ENCODE results near the gene FOLR3. TPM values are rescaled to one million over a fixed set of nuclear protein-coding genes. Genes with fewer than 3 reads are reported as not detected.
"Not testable (repeated sequence)": the region's sequence is repeated elsewhere in the genome, so short reads cannot be mapped to it uniquely, and the experiment has no call there.

FOLR3 gene
- total and polyA plus RNA-seq, 2 donors (not counting 1 experiment from before 2014, with no cell fraction given), result 0.99 to 1.4 TPM

DNA sequence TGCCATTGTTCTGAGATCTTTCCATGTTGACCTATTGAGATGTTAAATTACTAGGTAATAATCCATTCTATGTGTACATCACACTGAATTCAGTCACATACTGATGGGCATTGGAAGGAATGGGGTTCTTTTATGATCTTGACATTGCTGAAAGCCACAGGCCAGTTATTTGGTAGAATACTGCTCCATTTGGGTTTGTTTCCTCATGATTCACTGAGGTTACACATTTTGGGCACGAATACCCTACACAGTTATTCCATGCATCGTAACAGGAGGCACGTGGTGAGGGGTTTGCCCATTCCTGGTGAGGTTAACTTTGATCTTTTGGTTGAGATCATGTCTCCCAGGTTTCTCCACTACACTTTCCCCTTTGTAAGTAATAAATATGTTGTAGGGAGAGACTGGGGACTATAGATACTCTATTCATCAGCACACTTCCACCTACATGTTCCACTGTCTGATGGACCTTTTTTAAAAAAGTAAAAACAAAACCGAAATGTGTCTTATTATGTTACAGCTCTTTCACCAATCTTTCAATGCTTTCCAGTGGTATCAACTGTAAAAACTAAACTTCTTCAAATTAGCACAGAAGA, 44.4 kb downstream of the FOLR3 start:
- Histone ChIP-seq H3K9me3 (ENCODE audit: control insufficient read depth, insufficient read depth, low read depth, low read length) (no peaks in the 10 kb centered on the region), H3K36me3 (ENCODE audit: control insufficient read depth, insufficient read depth, low read length) (no peaks in the 10 kb centered on the region), H3K27ac (ENCODE audit: insufficient read depth, low read length) (no peak overlapping the region), H2AFZ (ENCODE audit: low read length) (no peak overlapping the region), H3K79me2 (ENCODE audit: control insufficient read depth, insufficient read depth, low read length) (no peaks in the 10 kb centered on the region), H3K4me1 (ENCODE audit: control insufficient read depth, extremely low read depth, insufficient read depth, low read length) (no peaks in the 10 kb centered on the region), H4K20me1 (ENCODE audit: control insufficient read depth, extremely low read depth, insufficient read depth, low read length) (no peaks in the 10 kb centered on the region), H3K9ac (ENCODE audit: insufficient read depth, low read length) (no peak overlapping the region), H3K4me2 (ENCODE audit: extremely low read depth, insufficient read depth, low read length) (no peak overlapping the region), H3K4me3 (replicated peaks in 1 of 4; ENCODE audit: control extremely low read depth in 1 of 4, insufficient read depth in 1 of 4, low read depth in 3 of 4, low read length in 4 of 4) (no peak overlapping the region), H3K27me3 (ENCODE audit: control insufficient read depth, insufficient read depth, low read length) (no peaks in the 10 kb centered on the region)
- no peak for TF ChIP-seq CTCF (conservative IDR thresholded peaks at IDR 0.05 in 1 of 2, IDR thresholded peaks at IDR 0.05 in 1 of 2; ENCODE audit: low read depth in 1 of 2, low read length in 2 of 2)
- TF ChIP-seq EZH2 (IDR thresholded peaks at IDR 0.05; ENCODE audit: low read length, missing control alignments), result no peak
- peak in 1 of 2 donors; percentile 52 for DNase-seq (ENCODE audit: low read depth in 2 of 2)

- not testable (repeated sequence) for H3K4me2 ChIP-seq (ENCODE audit: extremely low read depth, insufficient read depth, low read length); H3K9me3 ChIP-seq (ENCODE audit: control insufficient read depth, insufficient read depth, low read depth, low read length)
- peak in 1 of 2 donors; percentile 14 for DNase-seq (ENCODE audit: low read depth in 2 of 2)
Measured at GRCh38 chr11:72180892-72181552, 45.5 kb downstream of the FOLR3 start.

DNA sequence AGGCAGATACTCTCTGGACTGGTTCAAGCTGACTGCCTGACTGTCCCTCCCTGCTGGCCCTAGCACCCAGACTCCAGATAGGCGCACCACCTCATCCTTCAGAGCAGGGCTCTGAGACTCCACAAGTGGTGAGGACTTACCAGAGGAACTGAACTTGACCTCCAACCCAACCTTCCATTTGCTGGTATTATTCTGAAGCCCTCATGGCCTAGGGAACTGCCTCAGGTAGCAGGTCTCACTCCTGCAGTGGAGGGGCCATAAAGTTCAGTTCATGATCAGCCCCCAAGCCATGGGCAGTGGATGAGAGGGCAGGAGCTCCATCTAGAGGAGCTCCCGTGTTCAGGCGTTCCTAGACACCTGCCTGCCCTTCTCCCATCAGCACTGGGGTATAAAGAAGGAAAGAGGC, 46.0 kb downstream of the FOLR3 start:
- not testable (repeated sequence) for H3K36me3 ChIP-seq (ENCODE audit: control insufficient read depth, insufficient read depth, low read length); H3K9ac ChIP-seq (ENCODE audit: insufficient read depth, low read length); H2AFZ ChIP-seq (ENCODE audit: low read length); H3K79me2 ChIP-seq (ENCODE audit: control insufficient read depth, insufficient read depth, low read length); H3K4me3 ChIP-seq (replicated peaks in 1 of 4; ENCODE audit: control extremely low read depth in 1 of 4, insufficient read depth in 1 of 4, low read depth in 3 of 4, low read length in 4 of 4); H3K9me3 ChIP-seq (ENCODE audit: control insufficient read depth, insufficient read depth, low read depth, low read length); DNase-seq (ENCODE audit: low read depth in 2 of 2); H3K4me1 ChIP-seq (ENCODE audit: control insufficient read depth, extremely low read depth, insufficient read depth, low read length); H3K27me3 ChIP-seq (ENCODE audit: control insufficient read depth, insufficient read depth, low read length); H3K27ac ChIP-seq (ENCODE audit: insufficient read depth, low read length); H3K4me2 ChIP-seq (ENCODE audit: extremely low read depth, insufficient read depth, low read length); H4K20me1 ChIP-seq (ENCODE audit: control insufficient read depth, extremely low read depth, insufficient read depth, low read length)

More at GRCh38 chr11:72180892-72181552, 45.5 kb downstream of the FOLR3 start:
- H3K4me1 ChIP-seq (ENCODE audit: control insufficient read depth, extremely low read depth, insufficient read depth, low read length); H3K27me3 ChIP-seq (ENCODE audit: control insufficient read depth, insufficient read depth, low read length); H3K9ac ChIP-seq (ENCODE audit: insufficient read depth, low read length); H4K20me1 ChIP-seq (ENCODE audit: control insufficient read depth, extremely low read depth, insufficient read depth, low read length); H3K79me2 ChIP-seq (ENCODE audit: control insufficient read depth, insufficient read depth, low read length); H3K4me3 ChIP-seq (replicated peaks in 1 of 4; ENCODE audit: control extremely low read depth in 1 of 4, insufficient read depth in 1 of 4, low read depth in 3 of 4, low read length in 4 of 4); H3K27ac ChIP-seq (ENCODE audit: insufficient read depth, low read length); H3K36me3 ChIP-seq (ENCODE audit: control insufficient read depth, insufficient read depth, low read length); H2AFZ ChIP-seq (ENCODE audit: low read length): not testable (repeated sequence)

- no peaks in the 10 kb centered on the region for H3K79me2 ChIP-seq (ENCODE audit: control insufficient read depth, insufficient read depth, low read length)
- H3K9ac ChIP-seq (ENCODE audit: insufficient read depth, low read length), result no peak overlapping the region
- H2AFZ ChIP-seq (ENCODE audit: low read length), result no peak overlapping the region
- H3K9me3 ChIP-seq (ENCODE audit: control insufficient read depth, insufficient read depth, low read depth, low read length), result no peaks in the 10 kb centered on the region
- no peaks in the 10 kb centered on the region for H3K27me3 ChIP-seq (ENCODE audit: control insufficient read depth, insufficient read depth, low read length)
- H3K4me3 ChIP-seq (replicated peaks in 1 of 4; ENCODE audit: control extremely low read depth in 1 of 4, insufficient read depth in 1 of 4, low read depth in 3 of 4, low read length in 4 of 4), result no peak overlapping the region
- H4K20me1 ChIP-seq (ENCODE audit: control insufficient read depth, extremely low read depth, insufficient read depth, low read length), result no peaks in the 10 kb centered on the region
- no peak overlapping the region for H3K4me2 ChIP-seq (ENCODE audit: extremely low read depth, insufficient read depth, low read length)
- TF ChIP-seq EZH2 (IDR thresholded peaks at IDR 0.05; ENCODE audit: low read length, missing control alignments) (no peak), CTCF (conservative IDR thresholded peaks at IDR 0.05 in 1 of 2, IDR thresholded peaks at IDR 0.05 in 1 of 2; ENCODE audit: low read depth in 1 of 2, low read length in 2 of 2) (no peak)
- no peak overlapping the region for H3K27ac ChIP-seq (ENCODE audit: insufficient read depth, low read length)
- H3K4me1 ChIP-seq (ENCODE audit: control insufficient read depth, extremely low read depth, insufficient read depth, low read length), result no peaks in the 10 kb centered on the region
- H3K36me3 ChIP-seq (ENCODE audit: control insufficient read depth, insufficient read depth, low read length), result no peaks in the 10 kb centered on the region
- DNase-seq (ENCODE audit: low read depth in 2 of 2), result no peak
Measured at GRCh38 chr11:72188267-72188666, 52.7 kb downstream of the FOLR3 start.

All from fibroblast of lung (primary cell).